GM12875 (cell line): ENCODE results near the gene ESR2.
"Not testable (repeated sequence)": the region's sequence is repeated elsewhere in the genome, so short reads cannot be mapped to it uniquely, and the experiment has no call there.

ENCODE experiments used
- H3K4me3 ChIP-seq: one replicate; pipeline ENCODE4 v1.5.1; 2011; ENCODE audit warnings: low read depth, low read length, control low read depth
- TF ChIP-seq, protein P1 (sequence below): IDR thresholded peaks from 2 replicates; pipeline ENCODE4 v1.5.1; 2011; ENCODE audit warnings: low read depth, mild to moderate bottlenecking, control low read depth, inconsistent platforms, low read length, moderate library complexity, borderline replicate concordance; ENCODE audit not compliant: insufficient read depth

Gene ESR2

DNA sequence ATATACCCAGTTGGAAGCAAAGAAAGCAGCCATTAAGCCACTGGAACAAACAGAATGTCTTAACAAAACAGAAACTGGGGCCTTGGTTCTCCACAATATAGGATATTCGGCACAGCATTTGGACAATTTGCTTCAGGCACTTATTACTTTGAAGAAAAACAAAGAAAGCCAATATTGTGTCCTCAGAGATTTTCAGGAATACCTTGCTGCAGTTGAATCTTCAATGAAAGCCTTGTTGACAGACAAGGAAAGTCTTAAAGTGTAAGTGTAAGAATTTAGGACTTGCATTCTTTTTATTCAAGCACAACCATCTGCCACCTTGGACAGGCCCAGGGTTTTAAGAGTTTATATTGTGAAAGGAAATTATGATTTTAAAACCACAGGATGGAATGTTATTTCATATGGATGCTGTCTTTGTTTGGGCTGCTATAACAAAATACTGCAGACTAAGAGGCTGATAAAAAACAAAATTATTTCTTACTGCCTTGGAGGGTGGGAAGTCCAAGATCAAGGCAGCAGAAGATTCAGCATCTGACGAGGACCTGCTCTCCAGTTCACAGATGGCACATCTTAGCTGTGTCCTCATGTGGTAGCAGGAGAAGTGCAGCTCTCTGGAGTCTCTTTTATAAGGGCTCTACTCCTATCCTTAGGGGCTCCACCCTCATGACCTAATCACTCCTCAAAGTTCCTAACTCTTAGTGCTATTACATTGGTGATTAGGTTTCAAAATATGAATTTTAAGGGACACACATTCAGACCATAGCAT lies 244.4 kb downstream of the ESR2 start:
- TF ChIP-seq, protein P1, sequence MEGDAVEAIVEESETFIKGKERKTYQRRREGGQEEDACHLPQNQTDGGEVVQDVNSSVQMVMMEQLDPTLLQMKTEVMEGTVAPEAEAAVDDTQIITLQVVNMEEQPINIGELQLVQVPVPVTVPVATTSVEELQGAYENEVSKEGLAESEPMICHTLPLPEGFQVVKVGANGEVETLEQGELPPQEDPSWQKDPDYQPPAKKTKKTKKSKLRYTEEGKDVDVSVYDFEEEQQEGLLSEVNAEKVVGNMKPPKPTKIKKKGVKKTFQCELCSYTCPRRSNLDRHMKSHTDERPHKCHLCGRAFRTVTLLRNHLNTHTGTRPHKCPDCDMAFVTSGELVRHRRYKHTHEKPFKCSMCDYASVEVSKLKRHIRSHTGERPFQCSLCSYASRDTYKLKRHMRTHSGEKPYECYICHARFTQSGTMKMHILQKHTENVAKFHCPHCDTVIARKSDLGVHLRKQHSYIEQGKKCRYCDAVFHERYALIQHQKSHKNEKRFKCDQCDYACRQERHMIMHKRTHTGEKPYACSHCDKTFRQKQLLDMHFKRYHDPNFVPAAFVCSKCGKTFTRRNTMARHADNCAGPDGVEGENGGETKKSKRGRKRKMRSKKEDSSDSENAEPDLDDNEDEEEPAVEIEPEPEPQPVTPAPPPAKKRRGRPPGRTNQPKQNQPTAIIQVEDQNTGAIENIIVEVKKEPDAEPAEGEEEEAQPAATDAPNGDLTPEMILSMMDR = no peak
- H3K4me3 ChIP-seq = no peak overlapping the region

DNA sequence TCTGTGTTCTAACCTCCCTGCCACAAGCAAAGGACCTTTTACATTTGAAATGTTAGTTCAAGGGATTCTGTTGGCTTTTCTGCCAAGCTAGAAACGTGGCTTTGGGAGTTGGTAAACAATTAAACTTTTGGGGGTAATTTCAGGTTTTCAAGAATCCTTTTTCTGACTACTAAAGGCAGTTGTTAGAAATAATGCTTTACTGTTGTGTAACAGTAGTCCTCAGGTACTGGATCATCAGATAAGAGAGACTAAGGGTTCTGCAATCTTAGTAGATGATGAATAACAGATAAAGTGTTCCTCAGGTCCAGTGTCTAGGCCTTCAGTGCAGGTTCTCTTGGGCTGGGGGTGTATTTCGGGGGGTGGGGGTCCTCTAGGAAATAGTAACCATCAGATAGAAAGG lies 249.1 kb downstream of the ESR2 start:
- TF ChIP-seq, protein P1 = no peak
- no peak overlapping the region for H3K4me3 ChIP-seq

DNA sequence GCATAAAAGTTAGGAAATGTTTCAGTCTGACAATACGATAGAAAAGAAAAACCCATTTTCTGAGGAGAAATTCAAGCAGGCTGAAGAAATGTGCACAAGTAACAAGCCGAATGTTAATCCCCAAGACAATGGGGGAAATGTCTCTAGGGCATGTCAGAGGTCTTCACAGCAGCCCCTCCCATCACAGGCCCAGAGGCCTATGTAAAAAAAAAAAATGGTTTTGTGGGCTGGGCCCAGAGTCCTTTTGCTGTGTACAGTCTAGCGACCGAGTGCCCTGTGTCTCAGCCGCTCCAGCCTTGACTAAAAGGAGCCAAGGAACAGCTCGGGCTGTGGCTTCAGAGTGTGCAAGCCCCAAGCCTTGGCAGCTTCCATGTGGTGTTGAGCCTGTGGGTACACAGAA lies 250.9 kb downstream of the ESR2 start:
- H3K4me3 ChIP-seq = not testable (repeated sequence)

DNA sequence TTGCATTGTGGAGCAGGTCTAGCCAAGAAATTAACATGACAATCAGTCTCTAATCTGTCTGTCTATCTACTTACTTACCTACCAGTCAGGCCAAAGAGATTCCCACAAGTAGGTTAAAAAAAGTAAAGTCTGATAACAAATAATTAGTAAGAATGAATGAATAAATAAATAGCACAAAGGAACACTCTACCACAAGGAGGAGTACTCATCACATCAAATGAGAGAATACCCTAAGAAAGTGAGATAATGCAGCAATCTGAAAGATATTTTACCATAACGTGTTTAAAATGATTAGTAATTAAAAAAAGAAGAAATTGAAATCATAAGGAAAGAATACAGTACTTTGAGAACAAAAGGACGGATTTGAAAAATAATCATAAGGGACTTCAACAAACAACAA lies 254.1 kb downstream of the ESR2 start:
- no peak overlapping the region for H3K4me3 ChIP-seq
- TF ChIP-seq, protein P1 = no peak

DNA sequence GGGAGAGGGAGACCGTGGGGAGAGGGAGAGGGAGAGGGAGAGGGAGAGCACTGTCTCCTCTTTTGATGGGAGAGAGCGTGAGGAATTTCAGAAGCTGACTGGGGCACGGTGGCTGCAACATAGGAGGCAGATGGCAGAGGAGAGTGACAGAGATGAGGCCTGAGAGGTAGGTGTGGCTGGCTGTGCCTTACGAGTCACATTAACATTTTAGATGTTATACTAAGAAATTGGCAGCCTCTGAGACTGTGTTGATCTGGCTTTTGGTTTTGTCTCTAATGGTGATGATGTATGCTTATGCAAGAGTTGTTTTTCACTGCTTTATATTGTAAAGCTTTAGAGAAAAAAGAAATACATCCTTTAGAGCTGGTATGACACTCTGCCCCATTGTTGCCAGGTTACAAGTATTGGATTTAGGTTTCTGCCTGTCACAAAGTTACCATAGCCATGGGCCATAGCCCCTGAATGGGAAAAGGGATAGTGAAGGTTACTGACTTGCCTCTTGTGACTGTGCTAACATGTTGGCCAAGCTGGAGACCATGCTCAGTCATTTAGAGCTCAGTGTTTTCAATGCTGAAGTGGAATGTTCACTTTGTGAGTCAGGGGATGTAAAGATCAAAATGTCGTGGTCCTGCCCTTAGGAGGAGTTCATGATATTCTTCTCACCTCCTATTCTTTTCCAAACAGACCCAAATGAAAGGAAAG lies 255.2 kb downstream of the ESR2 start:
- TF ChIP-seq, protein P1 = no peak

DNA sequence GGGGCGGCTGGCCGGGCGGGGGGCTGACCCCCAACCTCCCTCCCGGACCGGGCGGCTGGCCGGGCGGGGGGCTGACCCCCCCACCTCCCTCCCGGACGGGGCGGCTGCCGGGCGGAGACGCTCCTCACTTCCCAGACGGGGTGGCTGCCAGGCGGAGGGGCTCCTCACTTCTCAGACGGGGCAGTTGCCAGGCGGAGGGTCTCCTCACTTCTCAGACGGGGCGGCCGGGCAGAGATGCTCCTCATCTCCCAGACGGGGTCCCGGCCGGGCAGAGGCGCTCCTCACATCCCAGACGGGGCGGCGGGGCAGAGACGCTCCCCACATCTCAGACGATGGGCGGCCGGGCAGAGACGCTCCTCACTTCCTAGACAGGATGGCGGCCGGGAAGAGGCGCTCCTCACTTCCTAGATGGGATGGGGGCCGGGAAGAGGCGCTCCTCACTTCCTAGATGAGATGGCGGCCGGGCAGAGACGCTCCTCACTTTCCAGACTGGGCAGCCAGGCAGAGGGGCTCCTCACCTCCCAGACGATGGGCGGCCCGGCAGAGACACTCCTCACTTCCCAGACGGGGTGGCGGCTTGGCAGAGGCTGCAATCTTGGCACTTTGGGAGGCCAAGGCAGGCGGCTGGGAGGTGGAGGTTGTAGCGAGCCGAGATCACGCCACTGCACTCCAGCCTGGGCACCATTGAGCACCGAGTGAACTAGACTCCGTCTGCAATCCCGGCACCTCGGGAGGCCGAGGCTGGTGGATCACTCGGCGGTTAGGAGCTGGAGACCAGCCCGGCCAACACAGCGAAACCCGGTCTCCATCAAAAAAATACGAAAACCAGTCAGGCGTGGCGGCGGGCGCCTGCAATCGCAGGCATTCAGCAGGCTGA lies 256.1 kb downstream of the ESR2 start:
- H3K4me3 ChIP-seq = not testable (repeated sequence)

More for the DNA sequence above, 255.2 kb downstream of the ESR2 start:
- H3K4me3 ChIP-seq = no peak overlapping the region

DNA sequence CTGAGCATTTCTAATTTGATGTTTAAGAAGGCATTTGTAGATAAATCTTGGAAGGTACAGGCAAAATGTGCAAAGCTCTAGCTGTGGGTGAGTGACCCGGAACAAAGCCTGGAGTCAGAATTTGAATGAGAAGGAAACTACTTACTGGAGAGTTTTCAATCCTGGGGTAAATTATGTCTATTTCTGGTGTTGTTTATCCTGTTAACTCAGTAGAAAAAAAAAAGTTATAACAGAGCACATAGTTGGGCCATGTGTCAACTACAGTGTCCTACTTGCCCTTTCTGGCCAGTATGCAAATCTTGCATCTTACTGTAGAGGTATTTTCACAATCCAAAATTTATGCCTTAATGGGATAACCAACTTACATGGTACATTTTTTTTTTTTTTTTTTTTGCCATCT lies 259.0 kb downstream of the ESR2 start:
- TF ChIP-seq, protein P1 = no peak
- H3K4me3 ChIP-seq = no peak overlapping the region
